PC-9 (cell line): Measurements from ENCODE around the gene MYBPHL.

Source experiments
- CTCF ChIP-seq: fragments of 200-600 bp; sonication (generic); conservative IDR thresholded peaks from 2 replicates; pipeline ENCODE4 v1.6.1; 2017; ENCODE audit warnings: mixed run types, antibody characterized with exemption, mild to moderate bottlenecking, moderate library complexity
- EZH2 ChIP-seq: fragments of 200-600 bp; sonication (generic); IDR thresholded peaks from 2 replicates; pipeline ENCODE4 v1.8.0; 2017; ENCODE audit warnings: antibody characterized with exemption, low read depth

DNA sequence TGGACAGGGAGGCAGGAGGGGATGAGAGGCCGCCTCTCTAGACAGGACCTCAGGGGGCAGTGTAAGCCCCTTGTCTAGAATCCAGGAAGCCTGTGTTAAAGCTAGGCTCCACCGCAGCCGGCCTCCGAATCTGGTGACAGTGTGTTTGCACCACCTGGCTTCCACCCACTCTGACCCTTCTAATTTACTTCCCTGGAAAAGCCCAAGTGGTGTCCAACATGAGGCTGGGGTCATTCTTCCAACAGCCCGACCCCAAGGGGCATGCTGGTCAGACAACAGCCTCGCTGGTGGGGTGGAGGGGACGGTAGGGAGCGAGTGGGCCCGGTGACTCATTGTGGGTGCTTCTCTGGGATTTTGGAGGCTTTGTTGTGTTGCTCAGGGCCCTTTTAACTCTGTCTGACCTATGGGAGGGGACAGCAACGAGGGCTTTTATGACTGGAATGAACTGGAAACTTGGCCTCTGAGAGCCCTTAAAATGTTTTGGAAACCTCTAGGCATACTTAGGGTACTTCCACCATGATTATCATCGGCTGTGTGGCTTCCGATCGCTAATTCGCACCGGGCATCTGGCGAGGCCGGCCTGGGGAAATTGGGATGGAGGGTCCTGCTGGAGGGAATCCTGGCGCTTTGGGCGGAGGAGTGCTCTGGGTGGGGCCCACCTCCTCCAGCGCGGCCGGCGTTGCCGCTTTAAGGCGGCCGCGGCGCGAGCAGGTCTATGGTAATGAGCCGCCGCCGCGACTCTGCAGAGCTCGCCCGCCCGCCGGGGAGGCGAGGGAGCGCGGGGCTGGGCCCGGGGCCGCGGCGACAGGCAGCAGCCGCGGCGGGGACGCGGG, 57.8 kb downstream of the MYBPHL start, which contains the start of gene CELSR2:
- no peak for TF ChIP-seq CTCF
- TF ChIP-seq EZH2: no peak
